ENCODE results near the gene ACE. TPM values are rescaled to one million over a fixed set of nuclear protein-coding genes. Genes with fewer than 3 reads are reported as not detected.

ACE gene
- total RNA-seq, 4 donors from 2014 or later, result 7.5 to 35.3 (median 14.1) TPM

DNA sequence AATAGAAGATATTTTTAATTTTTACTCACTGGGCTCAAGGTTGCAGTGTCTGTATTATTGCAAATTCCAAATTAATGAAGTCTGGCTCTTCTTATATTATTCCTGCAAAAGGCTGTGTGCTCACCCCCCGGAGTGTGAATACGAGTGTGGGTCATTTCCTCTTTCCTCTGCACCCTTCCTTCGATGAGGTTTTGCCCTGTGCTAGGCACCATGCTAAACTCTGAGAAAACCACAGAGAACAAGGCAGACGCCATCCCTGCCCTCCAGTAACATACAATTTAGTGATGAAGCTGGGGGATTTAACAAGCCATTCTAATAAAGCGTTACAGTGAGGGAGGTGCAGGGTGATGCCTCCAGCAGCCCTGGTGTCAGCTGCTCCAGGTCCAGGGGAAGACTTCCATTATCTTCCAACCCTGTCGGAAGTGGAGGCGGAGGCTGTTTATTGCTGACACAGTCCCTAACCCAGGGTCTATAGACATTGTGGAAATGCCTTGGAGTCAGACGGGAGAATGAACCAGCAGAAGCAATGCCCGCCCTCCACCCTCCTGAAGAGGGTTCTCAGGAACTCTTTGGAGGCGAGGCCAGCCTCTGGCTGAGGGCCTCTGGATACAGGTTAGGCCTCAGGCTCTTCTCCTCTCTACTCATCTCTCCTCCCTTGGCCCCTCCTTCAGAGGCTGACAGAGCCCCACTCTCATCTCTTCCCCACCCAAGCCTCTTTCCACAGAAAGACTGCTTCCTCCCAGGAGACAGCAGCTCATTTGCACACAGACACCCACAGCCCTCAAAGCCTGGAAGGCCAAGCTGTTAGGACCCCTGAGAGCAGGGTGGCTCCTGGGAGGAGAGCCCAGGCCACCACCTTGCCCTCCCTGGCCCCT lies 2.0 kb upstream of the ACE start:
- 59 to 61% methylated on average over 8 to 10 of the region's 10 CpGs for WGBS, 2 donors
- H3K9me3 ChIP-seq, result no peaks in the 10 kb centered on the region
- DNase-seq (ENCODE audit: low spot score in 2 of 2), result no peak
- H3K27ac ChIP-seq, result no peak overlapping the region
- TF ChIP-seq, protein P1, sequence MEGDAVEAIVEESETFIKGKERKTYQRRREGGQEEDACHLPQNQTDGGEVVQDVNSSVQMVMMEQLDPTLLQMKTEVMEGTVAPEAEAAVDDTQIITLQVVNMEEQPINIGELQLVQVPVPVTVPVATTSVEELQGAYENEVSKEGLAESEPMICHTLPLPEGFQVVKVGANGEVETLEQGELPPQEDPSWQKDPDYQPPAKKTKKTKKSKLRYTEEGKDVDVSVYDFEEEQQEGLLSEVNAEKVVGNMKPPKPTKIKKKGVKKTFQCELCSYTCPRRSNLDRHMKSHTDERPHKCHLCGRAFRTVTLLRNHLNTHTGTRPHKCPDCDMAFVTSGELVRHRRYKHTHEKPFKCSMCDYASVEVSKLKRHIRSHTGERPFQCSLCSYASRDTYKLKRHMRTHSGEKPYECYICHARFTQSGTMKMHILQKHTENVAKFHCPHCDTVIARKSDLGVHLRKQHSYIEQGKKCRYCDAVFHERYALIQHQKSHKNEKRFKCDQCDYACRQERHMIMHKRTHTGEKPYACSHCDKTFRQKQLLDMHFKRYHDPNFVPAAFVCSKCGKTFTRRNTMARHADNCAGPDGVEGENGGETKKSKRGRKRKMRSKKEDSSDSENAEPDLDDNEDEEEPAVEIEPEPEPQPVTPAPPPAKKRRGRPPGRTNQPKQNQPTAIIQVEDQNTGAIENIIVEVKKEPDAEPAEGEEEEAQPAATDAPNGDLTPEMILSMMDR (IDR thresholded peaks at IDR 0.05), result no peak
- TF ChIP-seq POLR2A (IDR thresholded peaks at IDR 0.05), result no peak
- no peak for TF ChIP-seq EP300 (IDR thresholded peaks at IDR 0.05)
- no peak overlapping the region for H3K4me3 ChIP-seq
- no peaks in the 10 kb centered on the region for H3K36me3 ChIP-seq
- H3K27me3 ChIP-seq, result peaks cover 0 to 43% of the 10 kb centered on the region in 2 donors
- peaks cover 0 to 31% (median 13%) of the 10 kb centered on the region in 4 donors for H3K4me1 ChIP-seq

DNA sequence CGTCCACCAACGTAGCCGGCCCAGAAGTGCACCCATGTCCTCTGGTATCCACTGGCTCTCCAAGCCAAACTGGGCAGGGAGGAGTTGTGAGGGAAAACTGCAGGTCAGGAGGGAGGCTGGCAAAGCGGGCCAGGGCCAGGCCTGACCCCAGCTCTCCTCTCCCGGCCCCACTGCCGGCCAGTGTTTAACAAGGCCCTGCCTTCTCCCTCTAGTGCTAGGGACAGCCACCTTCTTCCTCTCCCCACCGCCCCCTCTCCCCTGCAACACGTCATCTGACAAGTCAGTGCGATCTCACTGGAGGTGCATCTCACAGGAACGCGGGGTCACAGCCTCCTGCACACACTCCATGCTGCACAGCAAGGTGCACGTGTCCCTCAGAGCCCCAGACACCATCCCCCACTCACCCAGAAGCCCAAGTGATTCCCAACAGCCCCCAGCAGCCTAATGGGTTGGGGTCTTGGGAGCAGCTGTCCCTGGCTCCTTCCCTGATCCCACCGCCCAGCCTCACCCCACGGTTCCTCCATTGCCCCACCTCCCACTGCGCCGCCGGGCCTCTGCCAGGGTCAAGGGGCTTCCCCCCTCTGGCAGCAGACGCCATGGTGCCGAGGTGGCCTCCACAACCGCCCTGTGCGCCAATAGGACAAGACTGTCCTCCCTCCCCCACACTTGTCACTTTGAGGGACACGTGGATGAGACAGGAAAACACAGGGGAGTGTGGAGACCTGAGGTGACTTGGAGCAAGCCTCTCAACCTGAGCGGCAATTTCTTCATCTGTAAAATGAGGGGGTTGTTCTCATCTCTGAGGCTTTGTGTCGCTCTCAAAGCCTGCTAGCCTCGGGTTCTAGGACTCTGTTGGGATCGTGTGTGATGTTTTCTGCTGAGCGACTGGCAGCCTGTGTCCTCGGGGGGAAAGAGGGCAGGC lies 1.1 kb upstream of the ACE start:
- 48 to 63% methylated on average over 22 to 28 of the region's 28 CpGs for WGBS, 2 donors
- H3K4me3 ChIP-seq, result peak overlapping the region in 2 of 4 donors; percentile 51 to 57
- H3K4me1 ChIP-seq, result peaks cover 0 to 31% (median 13%) of the 10 kb centered on the region in 4 donors
- no peaks in the 10 kb centered on the region for H3K9me3 ChIP-seq
- no peaks in the 10 kb centered on the region for H3K36me3 ChIP-seq
- H3K27ac ChIP-seq, result peak overlapping the region in 1 of 4 donors; percentile 64
- TF ChIP-seq, protein P1 (IDR thresholded peaks at IDR 0.05), result no peak
- TF ChIP-seq POLR2A (IDR thresholded peaks at IDR 0.05), result no peak
- TF ChIP-seq EP300 (IDR thresholded peaks at IDR 0.05), result no peak
- DNase-seq (ENCODE audit: low spot score in 2 of 2), result no peak
- peaks cover 0 to 43% of the 10 kb centered on the region in 2 donors for H3K27me3 ChIP-seq

DNA sequence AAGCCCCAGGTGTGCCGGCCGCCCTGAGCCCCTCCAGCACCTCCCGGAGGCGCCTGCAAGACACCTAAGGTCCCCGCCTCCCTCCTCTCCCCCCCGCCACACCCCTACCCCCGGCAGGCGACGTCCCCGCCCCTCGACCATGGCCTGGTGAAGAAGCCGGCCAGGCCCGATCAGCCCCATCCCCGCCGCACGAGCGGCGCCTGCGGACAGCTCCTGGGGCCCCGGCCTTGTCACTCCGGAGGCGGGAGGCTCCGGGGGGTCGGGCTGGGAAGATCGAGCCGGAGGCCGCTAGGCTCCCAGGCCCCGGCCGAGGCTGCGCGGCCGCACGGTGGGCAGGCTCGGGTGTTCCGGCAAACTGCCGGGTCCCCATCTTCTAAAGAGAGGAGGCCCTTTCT lies 405 bp upstream of the ACE start:
- peak overlapping the region; percentile 17 to 57 (median 42) for H3K4me3 ChIP-seq
- peaks cover 0 to 43% of the 10 kb centered on the region in 2 donors for H3K27me3 ChIP-seq
- H3K4me1 ChIP-seq, result peaks cover 0 to 31% (median 13%) of the 10 kb centered on the region in 4 donors
- WGBS, 2 donors, result 3 to 4% methylated on average over 8 to 21 of the region's 36 CpGs
- H3K9me3 ChIP-seq, result no peaks in the 10 kb centered on the region
- TF ChIP-seq, protein P1 (IDR thresholded peaks at IDR 0.05), result no peak
- TF ChIP-seq POLR2A (IDR thresholded peaks at IDR 0.05), result no peak
- no peaks in the 10 kb centered on the region for H3K36me3 ChIP-seq
- peak overlapping the region in 2 of 4 donors; percentile 46 to 64 for H3K27ac ChIP-seq
- no peak for DNase-seq (ENCODE audit: low spot score in 2 of 2)

DNA sequence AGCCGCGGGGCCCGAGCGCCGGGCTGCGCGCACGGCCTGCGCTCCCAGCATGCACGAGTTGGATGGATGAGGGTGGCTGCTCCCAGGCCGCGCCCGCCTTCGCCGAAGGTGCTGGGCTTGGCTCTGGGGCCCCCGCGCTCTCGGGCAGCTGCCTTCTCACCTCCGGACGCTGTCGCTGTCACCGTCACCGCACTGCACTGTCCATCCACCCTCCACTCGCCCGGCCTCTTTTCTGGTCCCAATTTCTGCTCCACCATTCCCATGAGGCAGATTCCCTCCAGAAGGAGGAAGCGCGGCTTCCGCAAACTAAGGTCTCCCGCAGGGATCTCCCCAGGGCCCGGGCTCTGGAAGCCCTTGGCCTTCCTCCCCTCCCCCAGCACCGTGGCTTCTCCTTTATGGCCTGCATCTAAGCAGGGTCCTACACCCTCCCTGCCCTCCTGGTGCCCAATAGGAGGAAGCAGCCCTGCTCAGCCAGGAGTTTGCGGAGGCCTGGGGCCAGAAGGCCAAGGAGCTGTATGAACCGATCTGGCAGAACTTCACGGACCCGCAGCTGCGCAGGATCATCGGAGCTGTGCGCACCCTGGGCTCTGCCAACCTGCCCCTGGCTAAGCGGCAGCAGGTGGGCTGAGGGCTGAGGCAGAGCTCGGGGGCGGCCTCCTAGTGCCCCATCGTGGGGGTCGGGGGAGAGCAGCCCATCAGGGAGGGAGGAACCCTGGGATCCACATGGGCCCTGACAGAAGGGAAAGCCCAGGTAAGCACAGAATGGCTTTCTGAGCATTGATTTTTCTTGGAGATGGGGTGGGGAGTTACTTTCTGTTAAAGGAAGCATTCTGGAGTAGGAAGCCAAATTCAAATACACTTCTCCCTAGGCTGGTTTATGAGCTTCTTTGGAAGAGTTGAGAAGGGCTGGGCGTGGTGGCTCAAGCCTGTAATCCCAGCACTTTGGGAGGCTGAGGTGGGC lies 899 bp downstream of the ACE start:
- 7 to 13% methylated on average over 31 to 32 of the region's 44 CpGs for WGBS, 2 donors
- H3K4me3 ChIP-seq, result peak overlapping the region; percentile 32 to 57 (median 42)
- no peak for TF ChIP-seq EP300 (IDR thresholded peaks at IDR 0.05)
- no peak for TF ChIP-seq POLR2A (IDR thresholded peaks at IDR 0.05)
- TF ChIP-seq, protein P1 (IDR thresholded peaks at IDR 0.05), result no peak
- peaks cover 0 to 31% (median 13%) of the 10 kb centered on the region in 4 donors for H3K4me1 ChIP-seq
- H3K9me3 ChIP-seq, result no peaks in the 10 kb centered on the region
- DNase-seq (ENCODE audit: low spot score in 2 of 2), result no peak
- H3K27ac ChIP-seq, result peak overlapping the region in 1 of 4 donors; percentile 64
- no peaks in the 10 kb centered on the region for H3K36me3 ChIP-seq
- peaks cover 0 to 43% of the 10 kb centered on the region in 2 donors for H3K27me3 ChIP-seq
